Effector CD8-positive, alpha-beta T cell (primary cell): ENCODE results near the gene SYT14.
"Not testable (repeated sequence)": the region's sequence is repeated elsewhere in the genome, so short reads cannot be mapped to it uniquely, and the experiment has no call there.

ENCODE experiments used
- DNase-seq: peaks from one replicate; lab custom pipeline; 2025; lab: John Stamatoyannopoulos, UW

Gene SYT14

GRCh38 chr1:210117681-210118170 is 179.7 kb downstream of the SYT14 start:
- DNase-seq, result no peak

- no peak for DNase-seq
Measured at GRCh38 chr1:210123383-210123782, 185.4 kb downstream of the SYT14 start.

GRCh38 chr1:210123924-210124589 is 186.0 kb downstream of the SYT14 start:
- no peak for DNase-seq

- no peak for DNase-seq
Measured at GRCh38 chr1:210124736-210125135, 186.7 kb downstream of the SYT14 start.

- no peak for DNase-seq
Measured at GRCh38 chr1:210125143-210125542, 187.1 kb downstream of the SYT14 start.

- DNase-seq, result no peak
Measured at GRCh38 chr1:210129092-210129491, 191.1 kb downstream of the SYT14 start.

- no peak for DNase-seq
Measured at GRCh38 chr1:210129759-210130158, 191.7 kb downstream of the SYT14 start.

- no peak for DNase-seq
Measured at GRCh38 chr1:210132582-210132981, 194.6 kb downstream of the SYT14 start.

GRCh38 chr1:210143465-210144062 is 205.5 kb downstream of the SYT14 start:
- DNase-seq, result no peak

GRCh38 chr1:210144736-210145135 is 206.7 kb downstream of the SYT14 start:
- no peak for DNase-seq

GRCh38 chr1:210151052-210151672 is 213.1 kb downstream of the SYT14 start:
- DNase-seq, result no peak

GRCh38 chr1:210159211-210159610 is 221.2 kb downstream of the SYT14 start:
- no peak for DNase-seq

- DNase-seq, result no peak
Measured at GRCh38 chr1:210170220-210170619, 232.2 kb downstream of the SYT14 start.

- DNase-seq, result no peak
Measured at GRCh38 chr1:210174133-210174532, 236.1 kb downstream of the SYT14 start.

GRCh38 chr1:210185063-210185462 is 247.0 kb downstream of the SYT14 start:
- DNase-seq, result no peak

- DNase-seq, result not testable (repeated sequence)
Measured at GRCh38 chr1:210187849-210188606, 250.0 kb downstream of the SYT14 start.

GRCh38 chr1:210189426-210189825 is 251.4 kb downstream of the SYT14 start:
- DNase-seq, result no peak

GRCh38 chr1:210195635-210196160 is 257.7 kb downstream of the SYT14 start:
- no peak for DNase-seq

- not testable (repeated sequence) for DNase-seq
Measured at GRCh38 chr1:210196266-210196665, 258.2 kb downstream of the SYT14 start.

GRCh38 chr1:210198840-210199239 is 260.8 kb downstream of the SYT14 start:
- no peak for DNase-seq

- DNase-seq, result no peak
Measured at GRCh38 chr1:210200124-210200736, 262.2 kb downstream of the SYT14 start.

GRCh38 chr1:210201681-210202080 is 263.7 kb downstream of the SYT14 start:
- DNase-seq, result no peak
